Measurements from ENCODE around the gene TNF.
A peak's percentile ranks its signal among the peaks of the same experiment; 100 is the strongest.

Gene TNF

DNA sequence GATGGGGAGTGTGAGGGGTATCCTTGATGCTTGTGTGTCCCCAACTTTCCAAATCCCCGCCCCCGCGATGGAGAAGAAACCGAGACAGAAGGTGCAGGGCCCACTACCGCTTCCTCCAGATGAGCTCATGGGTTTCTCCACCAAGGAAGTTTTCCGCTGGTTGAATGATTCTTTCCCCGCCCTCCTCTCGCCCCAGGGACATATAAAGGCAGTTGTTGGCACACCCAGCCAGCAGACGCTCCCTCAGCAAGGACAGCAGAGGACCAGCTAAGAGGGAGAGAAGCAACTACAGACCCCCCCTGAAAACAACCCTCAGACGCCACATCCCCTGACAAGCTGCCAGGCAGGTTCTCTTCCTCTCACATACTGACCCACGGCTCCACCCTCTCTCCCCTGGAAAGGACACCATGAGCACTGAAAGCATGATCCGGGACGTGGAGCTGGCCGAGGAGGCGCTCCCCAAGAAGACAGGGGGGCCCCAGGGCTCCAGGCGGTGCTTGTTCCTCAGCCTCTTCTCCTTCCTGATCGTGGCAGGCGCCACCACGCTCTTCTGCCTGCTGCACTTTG is at the start of gene TNF:
TSS of gene TNF (plus strand) at position 231 of the 567 bp plus-strand sequence. CDS start at position 408, 177 bp downstream.
- H3K9me3 ChIP-seq (ENCODE audit: insufficient read depth, low read depth, low read length), result no peaks in the 10 kb centered on the region
- H3K79me2 ChIP-seq (ENCODE audit: insufficient read depth, low read length), result no peaks in the 10 kb centered on the region
- H3F3A ChIP-seq (ENCODE audit: low read depth), result no peaks in the 10 kb centered on the region
- peak within 1 kb of the TSS; percentile 49 for H3K4me3 ChIP-seq (ENCODE audit: low read length, poor library complexity, severe bottlenecking)
- H3K4me2 ChIP-seq (ENCODE audit: low read depth, low read length, poor library complexity, severe bottlenecking), result peak within 1 kb of the TSS; percentile 52
- peak within 1 kb of the TSS; percentile 54 for H3K9ac ChIP-seq (ENCODE audit: low read depth, low read length, poor library complexity, severe bottlenecking)
- peaks cover 72% of the 10 kb centered on the region for H3K4me1 ChIP-seq (ENCODE audit: insufficient read depth, low read length, poor library complexity, severe bottlenecking)
- no peak within 1 kb of the TSS for H2AFZ ChIP-seq (ENCODE audit: low read length)
- no peaks in the 10 kb centered on the region for H3K36me3 ChIP-seq (ENCODE audit: insufficient read depth, low read length)
- no peaks in the 10 kb centered on the region for H3K27me3 ChIP-seq (ENCODE audit: insufficient read depth, low read length, poor library complexity, severe bottlenecking)
- no peak for TF ChIP-seq EZH2phosphoT487 (IDR thresholded peaks at IDR 0.05; ENCODE audit: borderline replicate concordance)
- no peak for TF ChIP-seq CTCF (conservative IDR thresholded peaks at IDR 0.05; ENCODE audit: low read length)
- no peaks in the 10 kb centered on the region for H4K20me1 ChIP-seq (ENCODE audit: insufficient read depth, low read length, poor library complexity, severe bottlenecking)
- no peaks in the 10 kb centered on the region for H3K9me2 ChIP-seq (replicated peaks; ENCODE audit: low read depth, low read length)

DNA sequence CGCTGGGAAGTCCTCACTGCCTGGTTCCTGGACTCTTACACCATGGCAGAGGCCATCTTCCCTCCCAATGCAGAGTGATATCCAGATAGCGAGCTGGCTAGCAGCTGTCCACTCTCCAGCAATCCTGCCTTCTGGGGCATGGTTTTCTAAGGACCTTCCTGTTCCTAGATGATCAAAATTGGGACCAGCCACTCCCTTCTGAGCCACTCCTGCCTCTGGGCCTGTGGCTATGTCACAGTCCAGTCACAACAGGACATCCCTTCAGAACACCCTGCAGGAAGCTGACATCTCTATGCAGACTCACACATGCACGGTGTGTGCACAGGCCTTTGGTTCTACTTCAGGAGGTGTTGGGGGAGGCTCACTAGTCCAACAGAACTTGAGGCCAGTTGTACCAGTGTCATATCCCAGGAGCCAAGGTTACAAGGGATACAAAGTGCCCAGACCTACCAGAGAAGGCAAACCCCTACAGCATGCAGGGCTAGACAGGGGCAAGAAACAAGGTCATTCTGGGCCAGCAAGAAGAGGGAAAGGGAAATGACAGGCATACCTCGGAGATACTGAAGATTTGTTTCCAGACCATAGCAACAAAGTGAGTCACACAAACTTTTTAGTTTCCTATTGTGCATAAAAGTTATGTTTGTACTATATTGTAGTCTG is 49.3 kb upstream of the TNF start:
- Histone ChIP-seq H3K27me3 (ENCODE audit: insufficient read depth, low read length, poor library complexity, severe bottlenecking) (no peaks in the 10 kb centered on the region), H3K36me3 (ENCODE audit: insufficient read depth, low read length) (peaks cover 22% of the 10 kb centered on the region), H3K9me2 (replicated peaks; ENCODE audit: low read depth, low read length) (no peaks in the 10 kb centered on the region), H3K9ac (ENCODE audit: low read depth, low read length, poor library complexity, severe bottlenecking) (no peak overlapping the region), H4K20me1 (ENCODE audit: insufficient read depth, low read length, poor library complexity, severe bottlenecking) (peaks cover 17% of the 10 kb centered on the region), H3K79me2 (ENCODE audit: insufficient read depth, low read length) (peaks cover 6% of the 10 kb centered on the region; the same call in 1 of the 2 replicates), H3K4me1 (ENCODE audit: insufficient read depth, low read length, poor library complexity, severe bottlenecking) (no peaks in the 10 kb centered on the region), H3K9me3 (ENCODE audit: insufficient read depth, low read depth, low read length) (no peaks in the 10 kb centered on the region), H3F3A (ENCODE audit: low read depth) (peaks cover 2% of the 10 kb centered on the region; the same call in 1 of the 2 replicates), H3K4me3 (ENCODE audit: low read length, poor library complexity, severe bottlenecking) (no peak overlapping the region), H2AFZ (ENCODE audit: low read length) (no peak overlapping the region), H3K4me2 (ENCODE audit: low read depth, low read length, poor library complexity, severe bottlenecking) (no peak overlapping the region)
- TF ChIP-seq CTCF (conservative IDR thresholded peaks at IDR 0.05; ENCODE audit: low read length), result no peak
- no peak for TF ChIP-seq EZH2phosphoT487 (IDR thresholded peaks at IDR 0.05; ENCODE audit: borderline replicate concordance)

DNA sequence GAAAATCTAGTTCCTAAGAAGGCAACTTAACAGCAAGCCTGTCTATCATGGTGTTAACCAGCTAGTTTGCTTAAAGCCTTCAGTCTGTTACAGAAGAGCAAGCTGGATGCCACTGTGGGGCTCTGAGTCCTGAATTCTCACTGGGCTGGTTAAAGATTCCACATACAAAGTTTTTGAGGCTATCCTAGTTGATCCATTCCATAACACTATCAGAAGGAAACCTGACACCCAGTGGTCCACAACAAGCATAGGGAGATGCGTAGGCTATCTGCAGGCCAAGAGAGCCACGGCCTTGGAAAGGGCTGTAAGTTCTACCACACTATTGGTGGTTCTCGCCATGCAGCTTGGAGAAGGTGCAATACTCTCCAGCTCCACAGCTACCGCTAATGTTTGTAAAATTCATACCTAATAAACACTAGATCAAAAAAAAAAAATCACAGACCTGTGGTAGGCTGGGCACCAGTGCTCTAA is 47.0 kb upstream of the TNF start:
- Histone ChIP-seq H3K4me3 (ENCODE audit: low read length, poor library complexity, severe bottlenecking) (no peak overlapping the region), H3K4me1 (ENCODE audit: insufficient read depth, low read length, poor library complexity, severe bottlenecking) (peaks cover 5% of the 10 kb centered on the region), H4K20me1 (ENCODE audit: insufficient read depth, low read length, poor library complexity, severe bottlenecking) (peaks cover 40% of the 10 kb centered on the region), H3K9ac (ENCODE audit: low read depth, low read length, poor library complexity, severe bottlenecking) (no peak overlapping the region), H3F3A (ENCODE audit: low read depth) (peaks cover 2% of the 10 kb centered on the region; the same call in 1 of the 2 replicates), H3K4me2 (ENCODE audit: low read depth, low read length, poor library complexity, severe bottlenecking) (no peak overlapping the region), H3K79me2 (ENCODE audit: insufficient read depth, low read length) (peaks cover 28% of the 10 kb centered on the region), H3K9me2 (replicated peaks; ENCODE audit: low read depth, low read length) (no peaks in the 10 kb centered on the region), H3K27me3 (ENCODE audit: insufficient read depth, low read length, poor library complexity, severe bottlenecking) (no peaks in the 10 kb centered on the region), H3K9me3 (ENCODE audit: insufficient read depth, low read depth, low read length) (no peaks in the 10 kb centered on the region), H3K36me3 (ENCODE audit: insufficient read depth, low read length) (peaks cover 45% of the 10 kb centered on the region), H2AFZ (ENCODE audit: low read length) (no peak overlapping the region)
- TF ChIP-seq CTCF (conservative IDR thresholded peaks at IDR 0.05; ENCODE audit: low read length) (no peak), EZH2phosphoT487 (IDR thresholded peaks at IDR 0.05; ENCODE audit: borderline replicate concordance) (no peak)

Measured in Loucy (cell line).